Breast epithelium (tissue), 3 donors: Measurements from ENCODE around the gene TTBK2.

Experiments
- CTCF ChIP-seq, 3 donors: fragments of 450-650 bp; IDR thresholded peaks; one replicate each; pipeline ENCODE4 v1.5.1; 2016 to 2017; ENCODE audit warnings: antibody characterized with exemption in 3 of 3, mild to moderate bottlenecking in 3 of 3, moderate library complexity in 3 of 3
- POLR2A ChIP-seq: fragments of 450-650 bp; IDR thresholded peaks from one replicate; pipeline ENCODE4 v1.6.1; 2016; ENCODE audit warnings: antibody characterized with exemption, mild to moderate bottlenecking, moderate library complexity
- POLR2AphosphoS5 ChIP-seq, 3 donors: sonication (generic); formaldehyde crosslinking; IDR thresholded peaks; one replicate each; pipeline ENCODE4 v1.6.1; 2017; ENCODE audit warnings: antibody characterized with exemption in 3 of 3

GRCh38 chr15:42760759-42761158 lies 159.8 kb downstream of the TTBK2 start:
- TF ChIP-seq CTCF (IDR thresholded peaks at IDR 0.05): no peak
- TF ChIP-seq POLR2A: no peak
- no peak for TF ChIP-seq POLR2AphosphoS5 (IDR thresholded peaks at IDR 0.05)
